Heart right ventricle (tissue), 16 donors: ENCODE data around the gene PDF. TPM values are rescaled to one million over a fixed set of nuclear protein-coding genes. Genes with fewer than 3 reads are reported as not detected.
"Not testable (repeated sequence)": the region's sequence is repeated elsewhere in the genome, so short reads cannot be mapped to it uniquely, and the experiment has no call there.

ENCODE experiments used
- ATAC-seq, 8 donors: fragments of 200-7000 bp; cut with Tn5 transposase; one replicate each; pipeline ENCODE4 v1.9.1; 2020; ENCODE audit warnings: mild to moderate bottlenecking in 8 of 8, moderate library complexity in 8 of 8, moderate number of reproducible peaks in 1 of 8
- DNase-seq, 2 donors: peaks; one replicate each; pipeline ENCODE4 v3.0.0-alpha.2; 2020
- H3K27ac ChIP-seq, 10 donors: fragments of 200-600 bp; sonication (generic) in 2 of 10; one replicate each; pipeline versions ENCODE4 v1.5.0 to v1.8.0; 2020 to 2022; ENCODE audit warnings: mild to moderate bottlenecking in 3 of 10
- H3K27me3 ChIP-seq, 7 donors: fragments of 200-600 bp; one replicate each; pipeline ENCODE4 v1.8.0; 2021 to 2022; ENCODE audit warnings: mild to moderate bottlenecking in 2 of 7
- H3K36me3 ChIP-seq, 9 donors: fragments of 200-600 bp; sonication (generic) in 1 of 9; one replicate each; pipeline versions ENCODE4 v1.5.0 to v1.8.0; 2020 to 2022; ENCODE audit warnings: mild to moderate bottlenecking in 2 of 9
- H3K4me1 ChIP-seq, 9 donors: fragments of 200-600 bp; sonication (generic) in 1 of 9; one replicate each; pipeline versions ENCODE4 v1.5.0 to v1.8.0; 2020 to 2022; ENCODE audit warnings: mild to moderate bottlenecking in 4 of 9
- H3K4me3 ChIP-seq, 10 donors: fragments of 200-600 bp; sonication (generic) in 2 of 10; one replicate each; pipeline versions ENCODE4 v1.5.0 to v1.8.0; 2020 to 2022; ENCODE audit warnings: mild to moderate bottlenecking in 7 of 10, moderate library complexity in 2 of 10
- H3K9me3 ChIP-seq, 11 donors: fragments of 200-600 bp in 10 of 11; sonication (generic) in 2 of 11; one replicate each; pipeline versions ENCODE4 v1.5.0 to v1.8.0; 2013 to 2022; ENCODE audit warnings: mild to moderate bottlenecking in 2 of 11, control low read depth in 1 of 11, moderate library complexity in 1 of 11
- whole genome bisulfite sequencing, 2 donors: extraction: QIAGEN DNeasy Blood & Tissue Kit; methylation state at CpG; one replicate each; pipeline ENCODE4 v1.1.7; 2013; ENCODE audit warnings: inconsistent platforms in 1 of 2; 5-methylcytosine and 5-hydroxymethylcytosine counted together
- intact Hi-C, 10 donors: fragments of 100-400 bp; cut with DNase I; formaldehyde crosslinking; loops; one replicate each; pipeline versions ENCODE4 v1.11.1 to v1.14.2; 2022
- polyA plus RNA-seq, 2 donors: library from polyadenylated mRNA; stranded (reverse); fragments of 200-250 nt; gene quantifications; one replicate each; pipeline ENCODE4 v1.2.3, GENCODE V29; 2013
- total RNA-seq, 10 donors: library from RNA; stranded (reverse); fragmentation: NEBNext Ultra II Directional in 3 of 10; extraction: Animal tissue kit (Norgen Biotek cat#: 25700) in 3 of 10; gene quantifications; one replicate each; pipeline versions ENCODE4 v1.2.1 to v1.2.4, GENCODE V29; 2021 to 2023
- TF ChIP-seq, protein P1 (sequence below), 9 donors: fragments of 200-600 bp; sonication (generic) in 2 of 9; IDR thresholded peaks; one replicate each; pipeline versions ENCODE4 v1.5.0 to v1.8.0; 2021 to 2022; ENCODE audit warnings: antibody characterized with exemption in 9 of 9, mild to moderate bottlenecking in 5 of 9, moderate library complexity in 1 of 9
- donor health status: Arrhythmogenic right ventricular cardiomyopathy.
- donor health status: ischemic (EF 13 %, LVEDD 7.1; RV severe dilation, severe dysfunction).
- donor health status: healthy with polysubstance abuse.
- donor health status: DM: no; HTN: yes; CAD: no.
- donor health status: DM: no; HTN: no; CAD: no.
- donor health status: ischemic (EF 25% LVEDD 6.9; RV normal size, moderate dysfunction).
- donor health status: ischemic (EF 25% LVEDD 5.7; RV mildly dilated, moderate dysfunction).
- donor health status: healthy.
- donor health status: DM: yes; HTN: yes; CAD: no.
- donor health status: Ischemic cardiomyopathy.
- donor health status: ischemic (EF 35%, LVEDD 5.7; RV mildly dilated, moderate dysfunction).
- donor health status: nonischemic (EF 11% LVEDD 7.7; RV severe dilation, severe dysfunction).
- donor health status: DM: yes; HTN: yes; CAD: no.
- donor health status: PGD.
- donor health status: ischemic (EF 29% LVEDD 5.4; RV normal size, mild dysfunction).
- donor health status: nonischemic (EF 23%, LVEDD 6.1; RV moderate dilation, normal function).

Gene PDF
- total and polyA plus RNA-seq, 12 donors = 2.0 to 10.7 (median 5.4) TPM

DNA sequence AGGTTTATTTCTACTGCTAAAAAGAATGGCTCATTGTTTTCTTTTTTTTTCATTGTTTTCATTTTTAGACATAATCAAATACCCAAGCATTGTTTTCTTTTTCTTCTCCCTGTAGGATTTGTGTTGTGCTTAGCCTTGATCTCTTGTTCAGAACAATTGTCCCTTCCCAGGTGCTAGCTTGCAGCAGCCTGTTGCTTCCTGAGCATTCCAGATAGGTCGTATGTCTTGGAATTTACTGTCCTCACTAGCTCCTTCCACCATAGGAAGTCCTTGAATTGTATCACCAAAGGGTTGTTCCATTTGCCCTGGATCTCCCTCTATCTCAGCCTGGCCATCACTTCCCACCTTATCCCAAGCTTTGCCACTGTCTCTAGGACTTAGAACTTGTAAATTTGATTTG, 29.2 kb downstream of the PDF start:
- intact Hi-C loops = loop anchor here in 1 of 10 donors (2.0 kb wide), 1 partner anchor 40 kb away; no protein-coding TSS in a partner anchor
- no peak for ATAC-seq
- no peak for DNase-seq
- TF ChIP-seq, protein P1, sequence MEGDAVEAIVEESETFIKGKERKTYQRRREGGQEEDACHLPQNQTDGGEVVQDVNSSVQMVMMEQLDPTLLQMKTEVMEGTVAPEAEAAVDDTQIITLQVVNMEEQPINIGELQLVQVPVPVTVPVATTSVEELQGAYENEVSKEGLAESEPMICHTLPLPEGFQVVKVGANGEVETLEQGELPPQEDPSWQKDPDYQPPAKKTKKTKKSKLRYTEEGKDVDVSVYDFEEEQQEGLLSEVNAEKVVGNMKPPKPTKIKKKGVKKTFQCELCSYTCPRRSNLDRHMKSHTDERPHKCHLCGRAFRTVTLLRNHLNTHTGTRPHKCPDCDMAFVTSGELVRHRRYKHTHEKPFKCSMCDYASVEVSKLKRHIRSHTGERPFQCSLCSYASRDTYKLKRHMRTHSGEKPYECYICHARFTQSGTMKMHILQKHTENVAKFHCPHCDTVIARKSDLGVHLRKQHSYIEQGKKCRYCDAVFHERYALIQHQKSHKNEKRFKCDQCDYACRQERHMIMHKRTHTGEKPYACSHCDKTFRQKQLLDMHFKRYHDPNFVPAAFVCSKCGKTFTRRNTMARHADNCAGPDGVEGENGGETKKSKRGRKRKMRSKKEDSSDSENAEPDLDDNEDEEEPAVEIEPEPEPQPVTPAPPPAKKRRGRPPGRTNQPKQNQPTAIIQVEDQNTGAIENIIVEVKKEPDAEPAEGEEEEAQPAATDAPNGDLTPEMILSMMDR (IDR thresholded peaks at IDR 0.05) = no peak
- no peaks in the 10 kb centered on the region for H3K9me3 ChIP-seq
- H3K4me3 ChIP-seq = no peak overlapping the region
- peak overlapping the region in 1 of 10 donors; percentile 34 for H3K27ac ChIP-seq
- WGBS, 2 donors = 61 to 69% methylated on average over 1 of the region's 1 CpG
- peaks cover 0 to 10% (median 0%) of the 10 kb centered on the region in 9 donors for H3K4me1 ChIP-seq
- H3K27me3 ChIP-seq = no peaks in the 10 kb centered on the region
- peaks cover 0 to 62% (median 12%) of the 10 kb centered on the region in 9 donors for H3K36me3 ChIP-seq

DNA sequence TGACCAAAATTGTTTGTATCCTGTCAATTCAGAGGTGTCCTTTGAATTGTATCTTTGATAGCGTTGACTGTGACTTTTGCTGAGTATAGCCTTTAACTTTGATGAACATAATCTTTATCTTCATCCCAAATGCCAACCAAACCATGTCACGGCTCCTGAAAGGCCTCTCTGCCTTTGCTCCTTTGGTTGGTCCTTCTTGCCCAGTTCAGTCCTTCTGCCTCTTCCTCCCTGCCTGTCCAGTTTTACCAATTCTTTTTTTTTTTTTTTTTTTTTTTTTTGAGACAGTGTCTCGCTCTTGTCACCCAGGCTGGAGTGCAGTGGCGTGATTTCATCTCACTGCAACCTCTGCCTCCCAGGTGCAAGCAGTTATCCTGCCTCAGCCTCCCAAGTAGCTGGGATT, 32.1 kb downstream of the PDF start:
- no peaks in the 10 kb centered on the region for H3K27me3 ChIP-seq
- H3K27ac ChIP-seq = no peak overlapping the region
- peaks cover 0 to 55% (median 12%) of the 10 kb centered on the region in 9 donors for H3K36me3 ChIP-seq
- no peaks in the 10 kb centered on the region for H3K9me3 ChIP-seq
- TF ChIP-seq, protein P1 (IDR thresholded peaks at IDR 0.05) = no peak
- DNase-seq (no peak), ATAC-seq (no peak)
- no peak overlapping the region for H3K4me3 ChIP-seq
- WGBS, 2 donors = 97 to 98% methylated on average over 4 of the region's 4 CpGs
- peaks cover 0 to 10% (median 0%) of the 10 kb centered on the region in 9 donors for H3K4me1 ChIP-seq
- intact Hi-C loops = no loop called here

DNA sequence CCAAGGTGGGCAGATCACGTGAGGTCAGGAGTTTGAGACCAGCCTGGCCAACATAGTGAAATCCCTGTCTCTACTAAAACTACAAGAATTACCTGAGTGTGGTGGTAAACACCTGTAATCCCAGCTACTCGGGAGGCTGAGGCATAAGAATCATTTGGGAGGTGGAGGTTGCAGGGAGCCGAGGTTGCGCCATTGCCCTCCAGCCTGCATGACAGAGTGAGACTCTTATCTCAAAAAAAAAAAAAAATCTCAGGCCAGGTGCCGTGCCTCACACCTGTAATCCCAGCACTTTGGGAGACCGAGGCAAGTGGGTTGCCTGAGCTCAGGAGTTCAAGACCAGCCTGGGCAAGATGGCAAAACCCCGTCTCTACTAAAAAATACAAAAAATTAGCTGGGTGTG, 33.6 kb downstream of the PDF start:
- H3K27ac ChIP-seq, ATAC-seq, H3K4me3 ChIP-seq, intact Hi-C loops, DNase-seq, H3K27me3 ChIP-seq, H3K9me3 ChIP-seq: not testable (repeated sequence)
- peaks cover 0 to 10% (median 0%) of the 10 kb centered on the region in 9 donors for H3K4me1 ChIP-seq
- WGBS, 2 donors = 99 to 100% methylated on average over 7 of the region's 7 CpGs
- H3K36me3 ChIP-seq = peaks cover 0 to 43% (median 12%) of the 10 kb centered on the region in 9 donors

DNA sequence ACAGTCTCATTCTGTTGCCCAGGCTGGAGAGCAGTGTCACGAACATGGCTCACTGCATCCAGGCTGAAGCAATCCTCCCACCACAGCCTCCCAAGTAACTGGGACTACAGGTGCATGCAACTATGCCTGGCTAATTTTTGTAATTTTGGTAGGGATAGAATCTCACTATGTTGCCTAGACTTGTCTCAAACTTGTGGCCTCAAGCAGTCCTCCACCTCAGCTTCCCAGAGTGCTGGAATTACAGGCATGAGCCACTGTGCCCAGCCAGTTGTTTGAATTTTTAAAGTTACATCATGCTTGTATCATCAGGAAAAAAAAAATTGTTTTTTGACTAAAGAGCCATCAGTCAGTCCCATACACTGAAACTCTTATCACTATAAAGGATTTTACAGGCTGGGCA, 36.3 kb downstream of the PDF start:
- H3K4me1 ChIP-seq = peaks cover 0 to 6% (median 0%) of the 10 kb centered on the region in 9 donors
- intact Hi-C loops = loop anchor here in 1 of 10 donors (5.0 kb wide), 1 partner anchor 402 kb away; no protein-coding TSS in a partner anchor
- H3K27ac ChIP-seq = no peak overlapping the region
- TF ChIP-seq, protein P1 (IDR thresholded peaks at IDR 0.05) = no peak
- no peak for ATAC-seq
- no peaks in the 10 kb centered on the region for H3K9me3 ChIP-seq
- peaks cover 0 to 19% (median 0%) of the 10 kb centered on the region in 9 donors for H3K36me3 ChIP-seq
- H3K4me3 ChIP-seq = no peak overlapping the region
- no peak for DNase-seq
- no peaks in the 10 kb centered on the region for H3K27me3 ChIP-seq
- WGBS, 2 donors = 96 to 100% methylated on average over 1 of the region's 1 CpG

DNA sequence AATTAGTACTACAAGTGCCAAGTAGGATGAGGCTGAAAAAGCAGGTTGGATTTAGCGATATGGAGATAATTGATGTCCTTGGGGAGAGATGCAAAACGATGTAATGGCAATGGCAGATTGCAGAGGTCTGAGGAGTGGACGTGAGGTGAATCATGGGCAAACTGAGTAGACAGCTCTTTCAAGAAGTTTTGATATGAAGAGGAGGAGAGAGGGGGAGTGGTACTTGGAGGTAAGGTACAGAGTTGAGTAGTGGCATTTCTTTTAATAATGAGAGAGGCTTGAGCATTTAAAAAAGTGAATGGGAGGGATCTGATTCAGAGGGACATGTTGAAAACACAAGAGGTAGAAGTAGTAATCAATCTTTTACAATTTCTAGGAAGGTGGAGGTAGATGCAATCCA, 37.0 kb downstream of the PDF start:
- H3K4me3 ChIP-seq = no peak overlapping the region
- H3K27me3 ChIP-seq = no peaks in the 10 kb centered on the region
- H3K27ac ChIP-seq = no peak overlapping the region
- peaks cover 0 to 24% (median 0%) of the 10 kb centered on the region in 9 donors for H3K36me3 ChIP-seq
- WGBS, 2 donors = 54 to 66% methylated on average over 3 of the region's 3 CpGs
- intact Hi-C loops = loop anchor here in 1 of 10 donors (5.0 kb wide), 1 partner anchor 401 kb away; no protein-coding TSS in a partner anchor
- DNase-seq (no peak), ATAC-seq (no peak)
- peaks cover 0 to under 1% (median 0%) of the 10 kb centered on the region in 9 donors for H3K4me1 ChIP-seq
- no peaks in the 10 kb centered on the region for H3K9me3 ChIP-seq
- TF ChIP-seq, protein P1 (IDR thresholded peaks at IDR 0.05) = no peak

DNA sequence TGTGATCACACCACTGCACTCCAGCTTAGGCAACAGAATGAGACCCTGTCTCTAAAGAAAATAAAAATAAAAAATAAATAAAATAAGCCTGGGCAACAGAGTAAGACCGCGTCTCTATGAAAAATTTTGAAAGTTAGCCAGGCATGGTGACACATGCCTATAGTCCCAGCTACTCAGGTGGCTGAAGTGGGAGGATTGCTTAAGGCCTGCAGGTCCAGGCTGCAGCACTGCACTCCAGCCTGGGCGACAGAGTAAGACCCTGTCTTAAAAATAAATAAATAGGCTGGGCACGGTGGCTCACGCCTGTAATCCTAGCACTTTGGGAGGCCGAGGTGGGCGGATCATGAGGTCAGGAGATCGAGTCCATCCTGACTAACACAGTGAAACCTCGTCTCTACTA, 38.7 kb downstream of the PDF start:
- intact Hi-C loops = loop anchor here in 1 of 10 donors (5.0 kb wide), 1 partner anchor 399 kb away; no protein-coding TSS in a partner anchor
- Histone ChIP-seq H3K4me1 (peaks cover 0 to 10% (median 9%) of the 10 kb centered on the region in 9 donors), H3K36me3 (peaks cover 0 to 25% (median 0%) of the 10 kb centered on the region in 9 donors)
- not testable (repeated sequence) for ATAC-seq, H3K9me3 ChIP-seq, H3K27ac ChIP-seq, DNase-seq, H3K4me3 ChIP-seq, H3K27me3 ChIP-seq
- WGBS, 2 donors = 97% methylated on average over 9 of the region's 9 CpGs
